HG03469 (cell line): ENCODE data around the gene CACHD1.

Source experiments
- ATAC-seq: cut with Tn5 transposase; IDR thresholded peaks from one replicate; pipeline ENCODE4 v1.9.1; 2021; ENCODE audit warnings: mild to moderate bottlenecking, moderate library complexity, moderate number of reproducible peaks; ENCODE audit not compliant: unreplicated experiment

Gene CACHD1

DNA sequence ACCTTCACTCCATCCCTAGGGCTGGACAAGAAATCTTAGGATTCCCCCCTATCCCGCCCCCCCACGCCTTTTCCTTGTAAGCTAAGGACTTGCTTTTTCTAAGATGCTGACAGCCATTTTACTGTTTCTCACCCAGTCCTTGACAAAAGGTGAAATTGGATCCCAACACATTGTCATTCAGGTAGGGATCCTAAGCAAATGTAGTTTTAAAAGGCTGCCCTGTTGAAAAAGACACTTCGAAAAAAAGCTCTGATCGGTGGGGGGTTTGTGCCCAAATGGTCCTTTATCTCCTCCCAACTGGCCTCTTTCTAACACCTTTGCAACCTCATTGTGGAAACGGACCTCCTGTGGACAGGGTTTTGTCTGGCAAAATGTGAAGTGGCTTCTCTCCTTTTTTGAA, 2.9 kb downstream of the CACHD1 start:
- no peak for ATAC-seq

DNA sequence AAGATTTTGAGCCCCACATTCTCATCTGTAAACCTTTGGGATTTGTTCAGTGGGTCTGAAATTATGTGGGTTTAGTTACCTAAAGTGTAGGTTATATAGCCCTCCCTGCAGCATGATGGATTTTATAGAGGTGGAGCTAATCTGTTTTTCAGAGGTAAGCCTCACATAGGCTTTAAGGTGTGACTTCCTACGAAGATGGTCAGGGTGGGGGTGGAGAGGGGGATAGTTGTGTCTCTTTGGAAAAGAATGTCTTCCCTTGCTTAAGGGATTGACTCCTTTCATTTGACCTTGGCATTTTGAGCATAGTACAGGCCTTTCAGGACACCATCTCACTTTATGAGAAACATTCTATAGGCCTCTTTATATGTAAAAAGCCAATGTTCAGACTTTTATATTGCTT, 3.4 kb downstream of the CACHD1 start:
- no peak for ATAC-seq

DNA sequence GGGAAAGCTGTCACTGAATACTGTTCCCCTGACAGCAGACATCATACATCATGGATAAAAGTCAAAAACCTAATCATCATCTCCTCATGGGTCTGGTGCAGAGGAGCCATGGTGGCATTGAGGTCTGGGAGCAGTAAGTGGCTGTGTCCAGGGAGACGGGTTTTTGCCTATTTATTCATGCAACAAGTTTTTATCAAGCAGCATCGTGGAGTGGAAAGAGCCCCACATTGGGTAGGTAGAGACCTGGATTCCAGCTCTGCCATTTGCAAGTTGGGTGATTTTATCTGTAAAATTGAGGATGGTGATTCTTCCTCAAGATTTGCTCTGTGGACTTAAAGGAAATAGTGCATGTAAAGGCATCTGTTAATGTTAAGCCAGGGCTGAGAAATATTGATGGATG, 4.2 kb downstream of the CACHD1 start:
- ATAC-seq, result no peak

DNA sequence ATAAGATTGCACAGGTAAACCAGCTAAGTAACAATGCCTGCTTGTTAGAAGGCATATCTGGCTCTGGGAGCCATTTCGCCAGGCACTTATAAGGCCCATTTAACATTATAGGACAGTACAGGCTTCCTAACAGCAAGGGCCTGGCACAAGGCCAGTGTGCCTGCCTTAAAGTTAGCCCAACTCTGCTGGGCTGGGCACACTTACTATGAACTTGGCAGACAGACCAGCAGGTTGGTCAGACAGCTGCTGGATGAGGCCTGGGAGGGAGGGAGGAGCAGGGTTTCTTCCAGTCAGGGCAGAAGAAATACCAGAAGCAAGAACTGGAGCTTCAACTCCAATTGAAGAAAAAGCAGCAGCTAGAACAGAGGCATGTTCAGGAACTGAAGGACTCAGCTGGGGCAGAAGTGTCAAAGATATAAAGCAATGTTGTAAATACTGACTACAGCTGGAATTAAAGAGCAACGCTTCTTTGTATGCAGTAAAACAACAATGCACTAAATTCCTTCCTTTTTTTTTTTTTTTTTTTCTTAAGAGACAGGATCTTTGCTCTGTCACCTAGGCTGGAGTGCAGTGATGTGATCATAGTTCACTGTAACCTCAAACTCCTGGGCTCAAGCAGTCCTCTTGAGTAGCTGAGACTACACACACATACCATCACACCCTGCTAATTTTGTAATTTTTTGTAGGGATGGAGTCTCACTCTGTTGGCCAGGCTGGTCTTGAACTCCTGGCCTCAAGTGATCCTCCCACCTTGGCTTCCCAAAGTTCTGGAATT, 4.9 kb downstream of the CACHD1 start:
- ATAC-seq, result no peak

DNA sequence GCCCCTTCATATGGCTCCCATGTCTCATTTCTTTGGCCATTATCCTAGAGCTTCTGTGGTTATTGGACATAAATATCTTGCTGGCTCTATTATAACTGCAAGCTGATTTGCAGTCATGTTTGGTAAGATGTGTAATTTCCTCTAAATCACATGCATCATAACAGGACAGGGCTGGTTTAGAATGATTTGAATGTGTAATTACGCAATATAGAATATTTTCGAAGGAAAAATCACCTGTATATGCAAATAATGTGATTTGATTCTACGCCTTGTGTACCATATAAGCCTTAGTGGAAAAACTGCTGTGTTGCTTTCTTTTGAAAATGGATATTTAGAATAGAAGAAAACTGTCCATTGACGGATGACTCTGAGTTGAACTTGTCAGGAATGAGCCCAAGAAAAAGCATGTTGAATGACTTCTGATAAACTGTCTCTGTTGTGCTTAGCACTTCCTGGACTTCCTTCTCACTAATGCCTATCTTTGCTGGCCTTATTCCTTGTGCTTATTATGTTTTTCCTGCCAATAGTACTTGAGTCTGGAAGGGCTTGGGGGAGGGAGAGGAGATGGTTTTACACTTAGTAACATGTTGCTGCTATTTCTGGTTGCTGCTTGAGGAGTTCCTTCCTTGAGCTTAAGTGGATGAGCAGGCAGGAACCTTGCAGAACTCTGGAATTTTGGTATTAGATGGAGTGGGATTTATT, 6.5 kb downstream of the CACHD1 start:
- no peak for ATAC-seq

DNA sequence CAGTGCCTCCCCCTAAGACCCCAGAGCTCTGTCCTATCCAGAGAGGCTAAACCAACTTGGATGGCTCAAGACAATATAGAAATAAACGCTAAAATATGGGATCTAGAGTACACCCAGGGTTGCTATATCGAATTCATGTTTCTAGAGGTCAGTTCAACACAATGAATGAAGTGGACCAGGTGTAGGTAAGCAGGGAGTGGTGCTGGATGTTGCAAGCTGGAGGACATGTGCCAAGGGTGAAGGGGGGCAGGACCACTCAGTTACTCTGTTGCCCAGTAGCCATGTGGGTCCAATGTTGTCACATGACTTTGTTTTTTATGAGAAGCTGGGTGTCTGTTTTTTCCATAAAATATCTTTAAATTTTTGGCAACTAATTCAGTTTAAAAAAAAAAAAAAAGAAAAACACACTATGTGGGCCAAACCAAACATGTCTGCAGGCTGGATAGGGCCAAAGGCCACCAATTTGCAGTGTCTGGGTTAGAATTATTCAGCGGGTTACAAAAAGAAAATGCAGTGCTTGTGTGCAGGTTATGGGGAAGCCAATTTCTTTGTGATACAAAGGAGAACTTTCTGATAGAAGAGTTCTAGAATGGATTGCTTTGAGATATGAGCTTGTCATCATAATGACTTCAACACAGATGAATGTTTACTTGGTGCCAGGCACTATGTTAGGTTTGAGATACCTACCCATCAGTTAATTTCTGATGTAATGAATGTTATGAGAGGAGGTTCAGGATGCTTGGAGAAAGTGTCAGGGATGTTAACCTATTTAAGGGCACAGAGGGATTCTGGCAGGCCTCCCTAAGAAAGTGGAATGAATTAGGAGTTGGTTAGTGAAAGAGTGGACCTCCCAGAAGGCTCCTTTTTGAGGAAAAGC, 8.9 kb downstream of the CACHD1 start:
- no peak for ATAC-seq

DNA sequence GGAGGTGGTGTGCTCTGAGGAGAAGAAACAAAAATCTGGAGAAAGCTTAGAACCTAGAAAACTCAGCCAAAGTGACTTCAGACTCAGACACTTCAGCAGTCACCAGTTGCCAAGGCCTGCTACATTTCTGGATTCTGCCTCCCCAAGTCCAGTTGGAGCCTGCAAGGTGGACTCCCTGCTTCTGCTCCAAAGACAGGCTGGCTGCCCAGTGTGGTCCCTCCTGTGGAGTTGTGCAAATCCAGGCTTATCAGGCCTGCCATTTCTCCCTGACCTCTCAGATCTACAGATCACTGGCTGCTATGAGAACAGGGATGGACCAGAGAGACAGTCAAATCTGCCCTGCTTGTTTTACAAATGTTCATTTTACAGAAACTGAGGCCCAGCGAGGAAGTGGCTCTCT, 9.9 kb downstream of the CACHD1 start:
- ATAC-seq, result no peak

DNA sequence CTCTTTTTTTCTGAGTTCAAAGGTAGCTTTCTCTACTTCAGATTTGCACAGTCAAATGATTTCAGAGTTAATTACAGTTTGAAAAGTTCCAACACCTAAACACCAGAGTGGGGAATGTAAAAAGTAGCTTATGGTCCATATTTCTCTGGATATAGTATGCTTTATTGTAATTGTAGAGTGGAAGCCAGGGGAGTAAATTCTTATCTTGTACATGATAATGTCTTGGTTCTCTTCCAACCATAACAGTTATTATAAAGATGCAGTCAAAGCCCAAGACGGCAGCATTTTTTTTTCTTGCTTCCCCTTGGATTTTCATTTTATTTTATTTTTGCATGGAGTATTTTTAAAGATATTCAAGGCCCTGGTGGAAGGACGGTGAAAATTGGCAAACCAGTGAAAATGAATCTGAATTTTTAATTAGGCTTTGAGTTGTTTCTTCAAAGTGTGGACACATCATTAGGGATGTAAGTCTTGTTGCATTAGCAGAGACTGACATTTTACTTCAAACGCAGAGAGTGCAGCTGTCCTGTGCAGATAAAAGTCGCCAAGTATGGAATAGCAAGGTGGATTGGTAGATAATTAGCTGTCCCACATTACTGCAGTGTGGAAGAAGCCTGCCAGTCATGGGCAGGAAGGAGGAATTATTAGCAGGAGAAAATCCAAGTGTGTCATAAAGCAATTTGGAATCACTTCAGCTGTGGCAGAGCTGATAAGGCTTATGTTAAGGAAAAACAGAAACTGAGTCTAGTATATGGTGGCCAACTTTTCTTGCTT, 11.3 kb downstream of the CACHD1 start:
- no peak for ATAC-seq

DNA sequence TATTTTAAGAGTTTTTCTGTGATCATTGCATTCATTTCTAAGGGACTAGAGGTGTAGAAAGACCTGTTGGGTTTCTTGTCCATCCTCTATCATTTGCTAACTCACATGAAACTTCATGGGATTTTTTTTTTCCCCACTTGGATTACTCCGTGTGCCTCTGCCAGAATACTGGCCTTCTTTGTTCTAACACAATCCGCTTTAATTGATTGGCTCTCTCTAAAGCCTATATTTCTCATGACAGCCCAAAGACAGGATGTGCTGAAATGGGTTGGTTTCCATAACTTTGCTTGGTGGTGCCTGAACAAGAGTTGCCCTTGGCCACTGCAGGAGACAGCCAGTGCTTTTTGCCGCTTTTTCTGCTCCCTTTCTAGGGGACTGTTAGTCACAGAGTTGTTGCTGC, 12.2 kb downstream of the CACHD1 start:
- ATAC-seq, result no peak

DNA sequence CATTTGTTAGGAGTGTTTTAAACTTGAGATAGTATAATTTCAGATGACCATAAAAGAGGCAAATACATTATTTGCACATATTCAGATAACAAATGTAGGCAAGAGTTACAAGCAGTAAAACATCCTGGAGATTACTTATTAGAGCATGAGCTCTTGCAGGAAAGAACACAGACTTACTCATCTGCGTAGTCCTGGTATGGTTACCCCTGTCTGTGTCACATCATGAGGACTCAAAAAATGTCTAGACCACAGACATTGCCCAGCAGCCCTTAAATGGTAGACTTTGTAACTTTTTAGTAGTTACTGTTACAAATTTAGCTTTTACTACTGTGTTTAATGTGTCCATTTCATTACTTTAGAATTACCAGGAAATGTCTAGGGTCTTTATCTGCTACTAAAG, 12.8 kb downstream of the CACHD1 start:
- ATAC-seq, result no peak

DNA sequence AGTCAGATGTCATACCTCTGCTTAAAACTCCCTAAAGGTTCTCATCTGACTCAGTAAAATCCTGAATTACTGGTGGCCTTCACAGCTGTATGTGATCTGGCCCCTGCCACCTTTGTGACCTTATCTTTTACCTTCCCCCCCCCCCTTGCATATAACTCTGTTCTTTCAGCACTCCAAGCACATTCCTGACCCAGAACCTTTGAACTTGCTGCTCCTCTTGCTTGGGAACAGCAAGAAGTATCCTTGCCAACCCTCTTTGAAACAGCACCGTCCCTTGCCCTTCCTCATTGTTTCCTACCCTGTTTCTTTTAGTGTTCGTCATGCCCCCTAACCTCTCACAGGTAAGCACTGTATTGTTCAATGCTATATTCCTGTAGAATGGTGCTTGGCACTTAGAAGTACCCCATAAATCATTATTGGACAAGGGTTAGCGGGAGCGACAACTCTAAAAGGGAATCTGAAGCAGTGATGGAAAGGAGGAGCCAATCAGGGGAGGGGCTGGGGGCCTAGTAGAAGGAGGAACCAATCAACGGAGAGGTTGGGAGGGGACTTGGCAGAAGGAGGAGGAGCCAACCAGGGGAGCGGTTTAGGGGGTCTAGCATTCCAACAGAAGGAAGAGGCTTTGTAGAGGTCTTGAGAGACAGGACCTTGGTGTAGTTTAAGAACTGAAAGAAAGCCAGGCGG, 13.9 kb downstream of the CACHD1 start:
- ATAC-seq, result no peak

DNA sequence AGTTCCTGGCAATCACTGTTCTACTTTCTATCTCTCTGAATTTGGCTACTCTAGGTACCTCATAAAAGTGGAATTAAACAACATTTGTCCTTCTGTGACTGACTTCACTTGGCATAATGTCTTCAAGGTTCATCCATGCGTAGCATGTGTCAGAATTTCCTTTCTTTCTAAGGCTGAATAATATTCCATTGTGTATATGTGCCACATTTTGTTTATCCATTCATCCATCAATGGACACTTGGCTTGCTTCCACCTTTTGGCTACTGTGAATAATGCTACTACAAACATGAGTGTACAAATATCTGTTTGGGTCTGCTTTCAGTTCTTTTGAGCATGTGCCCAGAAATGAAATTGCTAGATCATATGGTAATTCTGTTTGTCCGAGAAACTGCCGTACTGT, 14.7 kb downstream of the CACHD1 start:
- no peak for ATAC-seq

DNA sequence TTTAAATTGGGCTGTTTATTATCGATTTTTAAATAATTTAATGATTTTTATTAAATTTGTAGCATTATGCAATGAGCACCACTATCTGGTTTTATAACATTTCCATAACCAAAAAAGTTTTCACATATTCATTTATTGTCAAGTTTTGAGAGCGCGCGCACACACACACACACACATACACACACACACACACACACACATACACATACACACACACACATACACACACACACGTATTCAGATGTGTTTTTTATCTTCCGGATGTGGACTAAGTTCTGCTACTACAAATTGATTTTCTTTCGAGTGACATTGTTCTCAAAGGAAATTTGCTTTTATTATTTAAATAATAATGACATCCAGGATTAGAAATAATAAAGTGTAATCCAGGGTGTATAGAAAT, 16.3 kb downstream of the CACHD1 start:
- ATAC-seq, result no peak

DNA sequence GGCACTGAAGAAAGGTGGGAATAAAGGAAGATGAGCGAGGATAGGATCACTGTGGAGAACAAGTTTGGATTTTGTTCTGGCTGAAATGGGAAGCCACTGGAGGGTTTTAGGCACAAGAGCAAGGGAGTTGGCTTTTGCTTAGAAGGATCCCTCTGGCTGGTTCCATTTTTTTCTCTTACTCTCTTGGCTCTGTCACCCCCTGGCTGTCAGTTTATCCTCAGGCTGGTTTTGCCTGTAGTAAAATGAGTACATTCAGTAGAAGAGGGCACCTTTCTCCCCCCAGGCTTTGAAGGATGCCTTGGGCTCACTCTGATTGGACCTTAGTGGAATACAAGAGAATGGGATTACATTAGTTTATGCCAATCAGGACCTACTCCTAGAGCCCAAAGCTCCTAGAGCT, 17.1 kb downstream of the CACHD1 start:
- ATAC-seq, result no peak

DNA sequence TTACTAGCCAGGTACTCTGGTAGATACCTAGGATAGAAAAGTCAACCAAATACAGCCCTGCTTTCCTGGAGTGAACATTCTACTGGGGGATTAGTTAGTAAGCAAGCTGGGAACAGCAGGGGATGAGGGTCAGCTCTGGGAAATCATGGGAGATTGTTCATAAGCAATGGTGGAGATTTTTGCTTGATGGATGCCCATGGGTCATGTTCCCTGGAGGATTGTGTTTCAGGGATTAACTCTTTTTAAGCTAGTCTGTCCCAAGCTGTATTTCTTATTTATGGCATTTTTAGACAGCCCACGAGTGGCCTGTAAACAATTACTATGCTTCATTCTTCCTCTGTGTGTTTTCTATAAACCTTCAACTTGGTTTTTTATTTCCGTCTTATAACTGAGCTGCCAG, 18.9 kb downstream of the CACHD1 start:
- ATAC-seq, result no peak

DNA sequence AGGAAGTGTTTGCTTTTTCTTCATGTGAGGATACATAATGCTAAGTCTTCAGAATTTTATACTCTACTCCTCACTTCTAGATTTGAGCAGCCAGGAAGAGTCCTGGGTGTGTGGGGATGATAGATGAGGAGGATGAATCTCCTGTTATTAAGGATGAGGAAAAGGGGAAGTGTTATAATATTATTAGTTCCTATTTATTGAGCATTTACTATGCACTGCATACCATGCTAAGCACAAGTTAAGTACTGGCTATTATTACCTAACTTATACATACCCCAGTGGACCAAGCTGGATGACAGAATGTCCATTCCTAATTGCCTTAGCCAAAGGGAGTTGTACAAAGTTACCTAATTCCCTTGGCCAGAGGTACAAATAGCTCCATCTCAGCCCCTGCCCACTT, 19.8 kb downstream of the CACHD1 start:
- ATAC-seq, result no peak

DNA sequence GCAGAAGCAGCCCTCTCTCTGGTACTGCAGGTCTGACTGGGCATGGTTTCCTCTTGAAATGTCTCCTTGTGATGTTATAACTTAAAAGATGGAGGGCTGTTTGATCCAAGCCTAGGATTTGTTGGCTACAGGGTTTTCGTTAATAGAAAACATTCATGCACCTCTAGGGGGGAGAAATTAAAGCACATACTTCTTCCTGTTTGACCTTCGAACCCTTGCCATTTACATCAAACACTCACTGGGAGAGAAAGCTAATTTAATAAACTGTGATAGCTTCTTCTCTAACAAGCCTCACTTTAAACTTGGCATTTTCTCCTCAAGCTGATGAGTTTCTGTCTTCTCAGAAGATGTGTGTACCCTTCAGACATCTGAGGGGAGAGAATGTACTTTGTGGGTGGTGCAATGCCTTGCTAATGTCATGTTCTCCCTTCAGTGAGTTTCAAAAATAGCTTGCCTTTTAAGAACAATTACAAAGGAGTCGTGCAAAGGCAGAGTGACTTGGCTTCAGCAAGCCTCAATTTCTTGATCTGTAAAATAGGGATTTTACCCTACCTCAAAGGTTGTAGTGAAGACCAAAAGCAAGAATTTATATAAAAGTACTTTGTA, 20.4 kb downstream of the CACHD1 start:
- no peak for ATAC-seq

DNA sequence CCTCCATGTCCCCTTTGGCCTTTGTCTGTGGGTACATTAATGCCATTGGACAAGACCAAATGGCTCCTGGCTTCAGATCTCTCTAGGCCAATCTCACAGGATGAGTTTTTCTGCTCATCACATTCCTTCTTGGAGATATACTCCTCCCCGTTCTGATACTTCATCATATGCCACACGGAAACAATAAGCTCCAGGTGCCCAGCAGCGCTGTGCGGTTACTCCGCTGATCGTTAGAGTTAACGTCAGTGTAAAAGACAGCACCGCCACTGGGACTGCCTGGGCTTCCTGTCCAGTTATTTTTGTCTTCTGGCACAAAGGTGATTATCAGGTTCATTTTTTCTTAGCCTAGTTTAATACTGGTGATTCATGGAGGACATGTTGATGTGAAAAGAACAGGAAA, 22.5 kb downstream of the CACHD1 start:
- no peak for ATAC-seq

DNA sequence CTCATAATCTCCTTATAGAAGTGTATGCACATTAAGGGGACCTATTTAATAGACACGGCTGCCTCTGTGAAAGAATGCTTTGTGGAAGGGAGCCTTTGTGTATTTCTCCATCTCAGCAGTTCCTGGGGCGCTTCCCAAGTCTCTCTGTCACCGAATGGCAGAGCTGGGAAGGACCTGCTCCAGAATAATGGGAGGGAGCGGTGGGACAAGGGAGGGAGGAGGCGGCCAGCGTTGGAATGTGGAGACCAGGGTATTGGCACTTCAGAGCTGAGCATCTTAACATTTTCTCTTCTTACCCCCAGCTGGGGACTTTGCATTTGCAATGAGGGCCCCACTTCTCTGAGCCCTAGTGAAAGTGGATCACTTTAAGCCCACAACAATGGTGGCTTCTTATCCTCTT, 23.9 kb downstream of the CACHD1 start:
- no peak for ATAC-seq

DNA sequence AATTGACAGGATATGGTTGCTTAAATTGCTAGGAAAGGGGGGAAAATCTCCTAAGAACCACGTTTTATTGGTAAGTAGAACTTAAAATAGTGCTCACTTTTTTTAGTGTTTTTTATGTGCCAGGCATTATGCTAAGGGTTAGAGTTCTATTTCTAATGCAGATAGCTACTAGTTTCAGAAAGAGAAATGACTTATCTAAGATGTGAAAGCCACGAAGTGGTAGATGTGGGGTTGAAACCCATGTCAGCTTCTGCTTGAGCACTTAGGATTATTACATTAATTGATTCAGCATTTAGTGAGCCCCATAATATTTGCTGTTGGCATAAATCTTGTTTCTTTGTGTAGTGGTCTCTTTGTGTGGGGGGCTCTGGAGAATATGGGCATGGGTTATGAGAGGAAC, 24.7 kb downstream of the CACHD1 start:
- no peak for ATAC-seq
